Loucy (cell line): Measurements from ENCODE around the gene EZH2.

Experiments used
- H2AFZ ChIP-seq: fragments of 200-600 bp; sonication (generic); 2 replicates; pipeline ENCODE4 v1.6.0; 2016; ENCODE audit warnings: antibody characterized with exemption, mild to moderate bottlenecking, low read length, moderate library complexity
- H3F3A ChIP-seq: fragments of 200-600 bp; 2 replicates; pipeline ENCODE4 v1.6.0; 2016; ENCODE audit warnings: antibody characterized with exemption, low read depth, mild to moderate bottlenecking
- H3K27me3 ChIP-seq: fragments of 200-600 bp; sonication (generic); 2 replicates; pipeline ENCODE4 v1.6.1; 2014; ENCODE audit warnings: low read length, mild to moderate bottlenecking; ENCODE audit not compliant: insufficient read depth, poor library complexity, severe bottlenecking
- H3K36me3 ChIP-seq: fragments of 200-600 bp; sonication (generic); 2 replicates; pipeline ENCODE4 v1.6.1; 2016; ENCODE audit warnings: low read length; ENCODE audit not compliant: insufficient read depth
- H3K4me1 ChIP-seq: fragments of 200-600 bp; sonication (generic); 2 replicates; pipeline ENCODE4 v1.5.1; 2014; ENCODE audit warnings: low read length, mild to moderate bottlenecking; ENCODE audit not compliant: insufficient read depth, poor library complexity, severe bottlenecking
- H3K4me2 ChIP-seq: fragments of 200-600 bp; sonication (generic); 2 replicates; pipeline ENCODE4 v1.6.0; 2014; ENCODE audit warnings: antibody characterized with exemption, low read length, low read depth, mild to moderate bottlenecking; ENCODE audit not compliant: poor library complexity, severe bottlenecking
- H3K4me3 ChIP-seq: fragments of 200-600 bp; sonication (generic); 2 replicates; pipeline ENCODE4 v1.5.1; 2014; ENCODE audit warnings: low read length, mild to moderate bottlenecking, mixed read lengths; ENCODE audit not compliant: poor library complexity, severe bottlenecking
- H3K79me2 ChIP-seq: fragments of 200-600 bp; sonication (generic); 2 replicates; pipeline ENCODE4 v1.6.1; 2014; ENCODE audit warnings: low read length; ENCODE audit not compliant: insufficient read depth
- H3K9ac ChIP-seq: fragments of 200-600 bp; sonication (generic); 2 replicates; pipeline ENCODE4 v1.6.0; 2014; ENCODE audit warnings: mild to moderate bottlenecking, low read depth, low read length, moderate library complexity; ENCODE audit not compliant: poor library complexity, severe bottlenecking
- H3K9me2 ChIP-seq: fragments of 200-600 bp; sonication (generic); replicated peaks from 2 replicates; pipeline ENCODE4 v1.6.1; 2016; ENCODE audit warnings: low read depth, low read length, mixed read lengths
- H3K9me3 ChIP-seq: fragments of 200-600 bp; sonication (generic); 2 replicates; pipeline ENCODE4 v1.6.1; 2014; ENCODE audit warnings: mild to moderate bottlenecking, antibody characterized with exemption, low read length, low read depth; ENCODE audit not compliant: insufficient read depth
- H4K20me1 ChIP-seq: fragments of 200-600 bp; sonication (generic); 2 replicates; pipeline ENCODE4 v1.6.0; 2014; ENCODE audit warnings: antibody characterized with exemption, low read length, mild to moderate bottlenecking; ENCODE audit not compliant: insufficient read depth, poor library complexity, severe bottlenecking
- CTCF ChIP-seq: fragments of 200-600 bp; sonication (generic); conservative IDR thresholded peaks from 2 replicates; pipeline ENCODE4 v1.5.1; 2014; ENCODE audit warnings: mild to moderate bottlenecking, antibody characterized with exemption, low read length
- EZH2phosphoT487 ChIP-seq: fragments of 200-600 bp; IDR thresholded peaks from 2 replicates; pipeline ENCODE4 v1.6.1; 2018; ENCODE audit warnings: antibody characterized with exemption, mild to moderate bottlenecking, moderate library complexity, borderline replicate concordance

The EZH2 gene

DNA sequence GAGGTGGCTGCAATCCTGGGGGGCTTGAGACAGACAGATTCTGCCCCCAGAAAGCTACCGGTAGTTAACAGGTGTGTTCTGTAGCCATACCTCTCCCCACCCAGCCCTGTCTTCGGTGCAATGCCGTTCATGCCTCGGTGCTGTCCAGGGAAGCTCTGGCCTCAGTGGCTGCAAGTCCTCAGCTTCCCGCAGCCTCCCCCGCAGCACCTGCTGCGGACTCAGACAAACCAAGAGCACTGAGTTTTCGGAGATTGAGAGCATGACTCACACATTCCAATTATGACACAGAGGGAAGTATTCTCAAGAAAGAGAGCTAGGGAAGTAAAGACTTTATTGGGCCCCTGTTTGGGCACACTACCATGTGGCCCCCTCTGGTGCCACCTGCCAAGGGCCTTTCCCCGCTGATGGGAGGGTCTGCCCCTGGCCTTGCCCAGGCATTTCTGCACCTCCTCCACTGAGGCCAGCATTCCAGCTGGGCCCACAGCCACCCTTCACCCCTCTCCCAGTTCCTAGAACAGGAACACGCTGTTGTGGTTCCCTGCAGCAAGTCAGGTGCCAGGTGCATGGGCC, 30.2 kb upstream of the EZH2 start:
- H4K20me1 ChIP-seq, result no peaks in the 10 kb centered on the region
- H2AFZ ChIP-seq, result no peak overlapping the region
- H3K4me1 ChIP-seq, result peaks cover 11% of the 10 kb centered on the region
- no peaks in the 10 kb centered on the region for H3K9me2 ChIP-seq
- no peak overlapping the region for H3K4me2 ChIP-seq
- H3F3A ChIP-seq, result no peaks in the 10 kb centered on the region
- H3K79me2 ChIP-seq, result no peaks in the 10 kb centered on the region
- no peak overlapping the region for H3K4me3 ChIP-seq
- no peaks in the 10 kb centered on the region for H3K36me3 ChIP-seq
- H3K27me3 ChIP-seq, result peaks cover 18% of the 10 kb centered on the region
- H3K9me3 ChIP-seq, result no peaks in the 10 kb centered on the region
- TF ChIP-seq CTCF, result no peak
- no peak for TF ChIP-seq EZH2phosphoT487
- H3K9ac ChIP-seq, result no peak overlapping the region

GRCh38 chr7:148912758-148913541, 28.9 kb upstream of the EZH2 start:
- H3K9me2 ChIP-seq, result no peaks in the 10 kb centered on the region
- no peaks in the 10 kb centered on the region for H4K20me1 ChIP-seq
- TF ChIP-seq CTCF, result no peak
- TF ChIP-seq EZH2phosphoT487, result no peak
- H3K9me3 ChIP-seq, result no peaks in the 10 kb centered on the region
- H3K36me3 ChIP-seq, result no peaks in the 10 kb centered on the region
- H3K4me2 ChIP-seq, result peak overlapping the region; percentile 45
- no peak overlapping the region for H3K4me3 ChIP-seq
- no peaks in the 10 kb centered on the region for H3K79me2 ChIP-seq
- H3K9ac ChIP-seq, result no peak overlapping the region
- H3K27me3 ChIP-seq, result peaks cover 29% of the 10 kb centered on the region
- H3K4me1 ChIP-seq, result peaks cover 11% of the 10 kb centered on the region
- no peaks in the 10 kb centered on the region for H3F3A ChIP-seq
- no peak overlapping the region for H2AFZ ChIP-seq

DNA sequence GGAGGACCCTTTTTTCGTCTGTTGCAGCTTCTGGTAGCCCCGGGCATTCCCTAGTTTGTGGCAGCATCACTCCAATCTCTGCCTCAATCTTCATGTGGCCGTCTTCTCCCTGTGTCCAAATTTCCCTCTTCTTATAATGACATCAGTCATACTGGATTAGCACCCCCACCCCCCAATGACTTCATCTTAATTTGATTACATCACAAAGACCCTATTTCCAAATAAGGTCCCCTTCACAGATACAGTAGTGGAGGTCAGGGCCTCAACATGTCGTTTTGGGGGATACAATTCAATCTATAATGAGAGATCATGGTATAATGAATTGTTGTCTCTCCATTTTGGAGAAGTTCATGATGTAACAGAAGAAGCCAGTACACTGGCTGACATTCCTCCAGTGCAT, 28.1 kb upstream of the EZH2 start:
- TF ChIP-seq EZH2phosphoT487 (no peak), CTCF (no peak)
- Histone ChIP-seq H3K4me1 (peaks cover 11% of the 10 kb centered on the region), H4K20me1 (no peaks in the 10 kb centered on the region)

More for the DNA sequence above, 28.1 kb upstream of the EZH2 start:
- Histone ChIP-seq H3K9me2 (no peaks in the 10 kb centered on the region), H3K36me3 (no peaks in the 10 kb centered on the region), H3K9ac (no peak overlapping the region), H2AFZ (no peak overlapping the region), H3K4me3 (no peak overlapping the region), H3K9me3 (no peaks in the 10 kb centered on the region), H3F3A (no peaks in the 10 kb centered on the region), H3K79me2 (no peaks in the 10 kb centered on the region), H3K4me2 (no peak overlapping the region), H3K27me3 (peaks cover 29% of the 10 kb centered on the region)
